IPS-NIHi11 (cell line): ENCODE results near the gene VAT1L.

ENCODE experiments used
- DNase-seq: peaks from one replicate; pipeline ENCODE4 v3.0.0; 2012; ENCODE audit warnings: mixed read lengths, low spot score

VAT1L gene

GRCh38 chr16:77788181-77789084, at the start of gene VAT1L:
VAT1L (plus strand) TSS chr16:77788564; CDS start chr16:77788683, 119 bp downstream.
- DNase-seq = peak; percentile 57

GRCh38 chr16:77738706-77739558, 49.4 kb upstream of the VAT1L start:
- no peak for DNase-seq

GRCh38 chr16:77739559-77739892, 48.8 kb upstream of the VAT1L start:
- no peak for DNase-seq

GRCh38 chr16:77744141-77744540, 44.2 kb upstream of the VAT1L start:
- no peak for DNase-seq

- DNase-seq = no peak
Observed at GRCh38 chr16:77745972-77746371, 42.4 kb upstream of the VAT1L start.

- no peak for DNase-seq
Observed at GRCh38 chr16:77748421-77749005, 39.9 kb upstream of the VAT1L start.

- no peak for DNase-seq
Observed at GRCh38 chr16:77749415-77749814, 38.9 kb upstream of the VAT1L start.

GRCh38 chr16:77758046-77758445, 30.3 kb upstream of the VAT1L start:
- no peak for DNase-seq

GRCh38 chr16:77758508-77758907, 29.9 kb upstream of the VAT1L start:
- no peak for DNase-seq

- no peak for DNase-seq
Observed at GRCh38 chr16:77759201-77759600, 29.2 kb upstream of the VAT1L start.

- DNase-seq = no peak
Observed at GRCh38 chr16:77759821-77760220, 28.5 kb upstream of the VAT1L start.

- DNase-seq = no peak
Observed at GRCh38 chr16:77760800-77761199, 27.6 kb upstream of the VAT1L start.

- DNase-seq = no peak
Observed at GRCh38 chr16:77761204-77761603, 27.2 kb upstream of the VAT1L start.

GRCh38 chr16:77762262-77762661, 26.1 kb upstream of the VAT1L start:
- no peak for DNase-seq

GRCh38 chr16:77763994-77764393, 24.4 kb upstream of the VAT1L start:
- no peak for DNase-seq

- DNase-seq = no peak
Observed at GRCh38 chr16:77767211-77767610, 21.2 kb upstream of the VAT1L start.

- no peak for DNase-seq
Observed at GRCh38 chr16:77767826-77768225, 20.5 kb upstream of the VAT1L start.

- DNase-seq = no peak
Observed at GRCh38 chr16:77775911-77776909, 12.2 kb upstream of the VAT1L start.

- no peak for DNase-seq
Observed at GRCh38 chr16:77777745-77778144, 10.6 kb upstream of the VAT1L start.

- no peak for DNase-seq
Observed at GRCh38 chr16:77780378-77780837, 8.0 kb upstream of the VAT1L start.

- DNase-seq = no peak
Observed at GRCh38 chr16:77781091-77781490, 7.3 kb upstream of the VAT1L start.
